Measurements from ENCODE around the gene SLC29A3. TPM values are rescaled to one million over a fixed set of nuclear protein-coding genes. Genes with fewer than 3 reads are reported as not detected.

SLC29A3 gene
- total and polyA plus RNA-seq, 2 of the 8 experiments (the other 6 are each of a cell fraction or from before 2014, with no cell fraction given): 14.0 to 24.6 TPM

DNA sequence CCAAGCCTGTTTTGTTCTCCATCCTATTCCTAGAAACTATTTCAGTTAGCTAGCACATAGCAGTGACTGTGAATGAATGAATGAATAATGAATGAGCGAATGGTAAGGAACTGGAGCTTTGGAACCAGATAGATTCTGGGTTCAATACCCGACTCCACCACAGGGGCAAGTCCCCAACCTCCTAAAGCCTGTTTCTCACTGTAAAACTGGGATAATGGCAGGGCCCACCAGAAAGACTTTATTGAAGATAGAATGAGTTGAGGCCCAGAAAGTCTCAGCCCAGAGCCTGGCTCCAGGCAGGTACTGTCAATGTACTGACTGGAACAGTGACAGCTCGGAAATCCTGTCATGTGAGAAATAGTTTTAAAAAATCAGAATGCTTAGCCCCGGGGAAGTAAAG is 76.6 kb downstream of the SLC29A3 start:
- Histone ChIP-seq H3K23me2 (ENCODE audit: low read depth, low read length) (peaks cover 14% of the 10 kb centered on the region; the same call in 1 of the 2 replicates), H3K79me1 (ENCODE audit: low read depth, low read length) (no peaks in the 10 kb centered on the region), H2BK12ac (ENCODE audit: low read depth, low read length) (no peak overlapping the region; the same call in 1 of the 2 replicates), H3K18ac (ENCODE audit: extremely low read depth, low read length) (no peak overlapping the region; the same call in 1 of the 2 replicates), H4K91ac (replicated peaks; ENCODE audit: insufficient read length, low read length) (no peak overlapping the region), H3K14ac (ENCODE audit: insufficient read length) (no peak overlapping the region), H3K4me1 (replicated peaks in 1 of 4; ENCODE audit: control insufficient read depth in 3 of 4, insufficient read depth in 4 of 4, low read length in 3 of 4) (peaks cover 0 to 18% (median 10%) of the 10 kb centered on the region in 4 experiments; a peak in 6 of 7 replicates), H2BK20ac (ENCODE audit: low read length) (no peak overlapping the region), H2BK5ac (ENCODE audit: low read depth, low read length) (no peak overlapping the region), H2AK5ac (ENCODE audit: low read depth, low read length) (no peak overlapping the region), H3K9ac (replicated peaks in 1 of 4; ENCODE audit: extremely low read depth in 1 of 4, low read depth in 3 of 4, low read length in 3 of 4) (no peak overlapping the region), H2BK120ac (replicated peaks; ENCODE audit: low read depth, low read length) (no peak overlapping the region), H3K9me3 (ENCODE audit: insufficient read depth in 2 of 2, low read depth in 1 of 2, low read length in 1 of 2) (no peaks in the 10 kb centered on the region), H3K79me2 (ENCODE audit: control insufficient read depth in 1 of 2, insufficient read depth in 2 of 2, low read length in 2 of 2) (no peaks in the 10 kb centered on the region), H3K4ac (replicated peaks; ENCODE audit: insufficient read length, low read depth, low read length) (no peak overlapping the region), H2AFZ (ENCODE audit: low read length) (no peak overlapping the region), H2BK15ac (ENCODE audit: low read length) (peak overlapping the region; percentile 12; the same call in 1 of the 2 replicates), H3K23ac (ENCODE audit: insufficient read length) (no peak overlapping the region), H3K27me3 (replicated peaks in 1 of 4; ENCODE audit: control insufficient read depth in 3 of 4, extremely low read depth in 1 of 4, insufficient read depth in 3 of 4, low read length in 3 of 4) (peaks cover 15 to 50% (median 40%) of the 10 kb centered on the region in 4 experiments), H4K8ac (ENCODE audit: extremely low read depth, insufficient read depth, low read length) (no peak overlapping the region), H3K4me2 (ENCODE audit: insufficient read depth in 1 of 2, low read depth in 2 of 2, low read length in 2 of 2) (0 out of 4 replicates have a peak overlapping the region, but pooled peaks of 1 of the 2 experiments have one; percentile 63), H3K27ac (ENCODE audit: low read depth, low read length) (no peak overlapping the region), H4K5ac (ENCODE audit: insufficient read length, low read depth, low read length) (no peak overlapping the region), H4K20me1 (replicated peaks in 1 of 2; ENCODE audit: control insufficient read depth in 1 of 2, insufficient read depth in 2 of 2, low read length in 2 of 2) (peaks cover 0 to 15% of the 10 kb centered on the region in 2 experiments), H3K36me3 (ENCODE audit: control insufficient read depth in 2 of 4, insufficient read depth in 4 of 4, low read length in 3 of 4) (no peaks in the 10 kb centered on the region), H3K56ac (replicated peaks; ENCODE audit: insufficient read length, low read depth, low read length) (no peak overlapping the region), H3K4me3 (ENCODE audit: extremely low read depth in 1 of 4, insufficient read depth in 2 of 4, low read depth in 3 of 4, low read length in 4 of 4) (peak overlapping the region in 1 of 4 experiments; percentile 86; a peak in 1 of 8 replicates)
- 74% methylated on average over 4 of the region's 4 CpGs; no CpG with 5 or more reads in 1 of the 2 experiments for WGBS, 2 experiments (ENCODE audit: extremely low coverage in 1 of 2, insufficient coverage in 1 of 2, insufficient read length in 1 of 2, insufficient replicate concordance in 2 of 2, low coverage in 1 of 2, low lambda C conversion rate in 2 of 2, missing lambda C conversion rate in 1 of 2)
- ChIA-PET POLR2A (ENCODE audit: partially characterized antibody) (interaction anchor here (0.7 to 1.3 kb wide), 4 partner anchors 11 to 361 kb away, joined by 3 read pairs; no protein-coding TSS in a partner anchor), CTCF (ENCODE audit: partially characterized antibody) (interaction anchor here (0.7 to 7.6 kb wide), 67 partner anchors 9 to 331 kb away, joined by 3 to 74 read pairs (median 5); partner anchors contain the start of gene SLC29A3)
- no peak for TF ChIP-seq SIX5 (IDR thresholded peaks at IDR 0.05; ENCODE audit: low read depth, low read length)
- TF ChIP-seq, protein P1, sequence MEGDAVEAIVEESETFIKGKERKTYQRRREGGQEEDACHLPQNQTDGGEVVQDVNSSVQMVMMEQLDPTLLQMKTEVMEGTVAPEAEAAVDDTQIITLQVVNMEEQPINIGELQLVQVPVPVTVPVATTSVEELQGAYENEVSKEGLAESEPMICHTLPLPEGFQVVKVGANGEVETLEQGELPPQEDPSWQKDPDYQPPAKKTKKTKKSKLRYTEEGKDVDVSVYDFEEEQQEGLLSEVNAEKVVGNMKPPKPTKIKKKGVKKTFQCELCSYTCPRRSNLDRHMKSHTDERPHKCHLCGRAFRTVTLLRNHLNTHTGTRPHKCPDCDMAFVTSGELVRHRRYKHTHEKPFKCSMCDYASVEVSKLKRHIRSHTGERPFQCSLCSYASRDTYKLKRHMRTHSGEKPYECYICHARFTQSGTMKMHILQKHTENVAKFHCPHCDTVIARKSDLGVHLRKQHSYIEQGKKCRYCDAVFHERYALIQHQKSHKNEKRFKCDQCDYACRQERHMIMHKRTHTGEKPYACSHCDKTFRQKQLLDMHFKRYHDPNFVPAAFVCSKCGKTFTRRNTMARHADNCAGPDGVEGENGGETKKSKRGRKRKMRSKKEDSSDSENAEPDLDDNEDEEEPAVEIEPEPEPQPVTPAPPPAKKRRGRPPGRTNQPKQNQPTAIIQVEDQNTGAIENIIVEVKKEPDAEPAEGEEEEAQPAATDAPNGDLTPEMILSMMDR (IDR thresholded peaks at IDR 0.05; ENCODE audit: control extremely low read depth in 1 of 3, insufficient read depth in 1 of 3, low read depth in 1 of 3, low read length in 3 of 3): peak in 1 of 3 experiments; percentile 28; a peak in 2 of 4 replicates
- no peak for TF ChIP-seq NANOG (IDR thresholded peaks at IDR 0.05; ENCODE audit: insufficient read depth, low read depth, low read length, poor library complexity, severe bottlenecking)
- TF ChIP-seq RBBP5 (IDR thresholded peaks at IDR 0.05; ENCODE audit: borderline replicate concordance, low read depth, low read length): no peak
- DNase-seq (ENCODE audit: low read depth in 1 of 2, low spot score in 2 of 2) (peak in 1 of 2 experiments; percentile 42), FAIRE-seq (no peak)

Data from H1 (cell line).